Stimulated activated CD8-positive, alpha-beta memory T cell treated with anti-CD3 and anti-CD28 coated beads, Interleukin-7, amount 100 ng/mL, for 1 hour (primary cell): ENCODE results near the gene REV1.
"Not testable (repeated sequence)": the region's sequence is repeated elsewhere in the genome, so short reads cannot be mapped to it uniquely, and the experiment has no call there.

ENCODE experiments used
- DNase-seq, 2 donors: peaks; one replicate each; pipeline ENCODE4 v3.0.0-alpha.2; 2020; ENCODE audit warnings: low read depth in 2 of 2

The REV1 gene

GRCh38 chr2:99485824-99486223 is 4.0 kb downstream of the REV1 start:
- DNase-seq, result no peak

- no peak for DNase-seq
Observed at GRCh38 chr2:99485411-99485810, 4.4 kb downstream of the REV1 start.

- DNase-seq, result no peak
Observed at GRCh38 chr2:99484205-99484604, 5.6 kb downstream of the REV1 start.

GRCh38 chr2:99481941-99482340 is 7.9 kb downstream of the REV1 start:
- no peak for DNase-seq

- DNase-seq, result no peak
Observed at GRCh38 chr2:99481527-99481926, 8.3 kb downstream of the REV1 start.

GRCh38 chr2:99480390-99480789 is 9.4 kb downstream of the REV1 start:
- no peak for DNase-seq

- DNase-seq, result no peak
Observed at GRCh38 chr2:99478632-99479031, 11.2 kb downstream of the REV1 start.

- DNase-seq, result no peak
Observed at GRCh38 chr2:99477054-99477453, 12.8 kb downstream of the REV1 start.

GRCh38 chr2:99476629-99477028 is 13.2 kb downstream of the REV1 start:
- no peak for DNase-seq

- DNase-seq, result not testable (repeated sequence)
Observed at GRCh38 chr2:99475095-99475494, 14.7 kb downstream of the REV1 start.

- DNase-seq, result no peak
Observed at GRCh38 chr2:99473518-99474083, 16.2 kb downstream of the REV1 start.

- DNase-seq, result no peak
Observed at GRCh38 chr2:99472600-99472960, 17.2 kb downstream of the REV1 start.

- DNase-seq, result no peak
Observed at GRCh38 chr2:99471654-99472599, 17.9 kb downstream of the REV1 start.

- DNase-seq, result no peak
Observed at GRCh38 chr2:99470957-99471356, 18.9 kb downstream of the REV1 start.

GRCh38 chr2:99470459-99470858 is 19.4 kb downstream of the REV1 start:
- DNase-seq, result not testable (repeated sequence)

GRCh38 chr2:99469394-99469793 is 20.4 kb downstream of the REV1 start:
- DNase-seq, result no peak

GRCh38 chr2:99468155-99468554 is 21.7 kb downstream of the REV1 start:
- no peak for DNase-seq

GRCh38 chr2:99467390-99467789 is 22.4 kb downstream of the REV1 start:
- no peak for DNase-seq

- no peak for DNase-seq
Observed at GRCh38 chr2:99461828-99462483, 27.9 kb downstream of the REV1 start.

- no peak for DNase-seq
Observed at GRCh38 chr2:99458529-99458928, 31.3 kb downstream of the REV1 start.

GRCh38 chr2:99451686-99452085 is 38.1 kb downstream of the REV1 start:
- no peak for DNase-seq

GRCh38 chr2:99451280-99451679 is 38.5 kb downstream of the REV1 start:
- no peak for DNase-seq

GRCh38 chr2:99450199-99450598 is 39.6 kb downstream of the REV1 start:
- no peak for DNase-seq
